HG03460 (cell line): ENCODE measurements around the gene XIRP1.

Experiments used
- ATAC-seq: cut with Tn5 transposase; IDR thresholded peaks from one replicate; pipeline ENCODE4 v1.9.1; 2021; ENCODE audit not compliant: unreplicated experiment

The XIRP1 gene

GRCh38 chr3:39144748-39145380 lies 47.5 kb downstream of the XIRP1 start:
- ATAC-seq = no peak

- ATAC-seq = no peak
These were observed 48.2 kb downstream of the XIRP1 start for GRCh38 chr3:39144095-39144747.

- ATAC-seq = no peak
These were observed 49.1 kb downstream of the XIRP1 start for GRCh38 chr3:39143051-39143885.

GRCh38 chr3:39142067-39142466 lies 50.3 kb downstream of the XIRP1 start:
- ATAC-seq = no peak

- ATAC-seq = no peak
These were observed 51.0 kb downstream of the XIRP1 start for GRCh38 chr3:39141171-39141995.

- ATAC-seq = no peak
These were observed 51.9 kb downstream of the XIRP1 start for GRCh38 chr3:39140341-39140971.

- ATAC-seq = no peak
These were observed 53.0 kb downstream of the XIRP1 start for GRCh38 chr3:39139442-39139841.

GRCh38 chr3:39138804-39139415 lies 53.5 kb downstream of the XIRP1 start:
- no peak for ATAC-seq

GRCh38 chr3:39137991-39138803 lies 54.2 kb downstream of the XIRP1 start:
- no peak for ATAC-seq

- no peak for ATAC-seq
These were observed 54.9 kb downstream of the XIRP1 start for GRCh38 chr3:39137435-39137936.

GRCh38 chr3:39136533-39137434 lies 55.6 kb downstream of the XIRP1 start:
- ATAC-seq = no peak

- no peak for ATAC-seq
These were observed 57.1 kb downstream of the XIRP1 start for GRCh38 chr3:39135170-39135805.

- ATAC-seq = no peak
These were observed 58.1 kb downstream of the XIRP1 start for GRCh38 chr3:39134305-39134704.

GRCh38 chr3:39133822-39134221 lies 58.6 kb downstream of the XIRP1 start:
- ATAC-seq = no peak
